BLaER1 treated with 17β-estradiol and CSF1 and Interleukin-3, amounts not matched to agents 10 nM and 100 nM (cell line): Measurements from ENCODE around the gene NUDT12.

Experiments
- H3K27ac ChIP-seq, 11 experiments: shearing (Covaris generic); formaldehyde crosslinking; 2 replicates each; pipeline ENCODE4 v1.8.1; 2022
- H3K27me3 ChIP-seq, 11 experiments: shearing (Covaris generic); formaldehyde crosslinking; 2 replicates each; pipeline ENCODE4 v1.8.1; 2022
- H3K36me3 ChIP-seq, 11 experiments: shearing (Covaris generic); formaldehyde crosslinking; 2 replicates each; pipeline ENCODE4 v1.8.1; 2022
- H3K4me1 ChIP-seq, 10 experiments: shearing (Covaris generic); formaldehyde crosslinking; 2 replicates each; pipeline ENCODE4 v1.8.1; 2022
- H3K4me2 ChIP-seq, 11 experiments: shearing (Covaris generic); formaldehyde crosslinking; 2 replicates each; pipeline ENCODE4 v1.8.1; 2022
- H3K4me3 ChIP-seq, 10 experiments: shearing (Covaris generic); formaldehyde crosslinking; 2 replicates each; pipeline ENCODE4 v1.8.1; 2022
- H3K9ac ChIP-seq, 11 experiments: shearing (Covaris generic); formaldehyde crosslinking; 2 replicates each; pipeline ENCODE4 v1.8.1; 2022
- H3K9me3 ChIP-seq, 11 experiments: shearing (Covaris generic); formaldehyde crosslinking; replicated peaks in 1 of 11; 2 replicates each; pipeline ENCODE4 v1.8.1; 2022
- H4K20me1 ChIP-seq, 11 experiments: shearing (Covaris generic); formaldehyde crosslinking; 2 replicates each; pipeline ENCODE4 v1.8.1; 2022
- Cebpa-rat ChIP-seq, 11 experiments: shearing (Covaris generic); IDR thresholded peaks; 2 replicates each; pipeline ENCODE4 v1.8.1; 2022

NUDT12 gene

GRCh38 chr5:103502662-103503061 is 59.9 kb downstream of the NUDT12 start:
- H3K9ac ChIP-seq = no peak overlapping the region
- no peak overlapping the region for H3K27ac ChIP-seq
- H3K4me1 ChIP-seq = peaks cover 0 to 13% (median 0%) of the 10 kb centered on the region in 10 experiments; a peak in 2 of 20 replicates
- no peak overlapping the region for H3K4me3 ChIP-seq
- no peaks in the 10 kb centered on the region for H4K20me1 ChIP-seq
- no peak overlapping the region for H3K4me2 ChIP-seq
- H3K36me3 ChIP-seq = no peaks in the 10 kb centered on the region
- H3K27me3 ChIP-seq = no peaks in the 10 kb centered on the region
- H3K9me3 ChIP-seq = peaks cover 0 to 15% (median 0%) of the 10 kb centered on the region in 11 experiments; a peak in 4 of 22 replicates
- no peak for TF ChIP-seq Cebpa-rat (IDR thresholded peaks at IDR 0.05)
